TTC549 (cell line): ENCODE data around the gene NIF3L1.
"Not testable (repeated sequence)": the region's sequence is repeated elsewhere in the genome, so short reads cannot be mapped to it uniquely, and the experiment has no call there.

Source experiments
- FAIRE-seq: peaks from 2 replicates; lab custom pipeline; 2012; peaks lifted over from hg19 to GRCh38; lab: Jason Lieb, UNC

NIF3L1 gene

GRCh38 chr2:200871151-200871550, 18.0 kb upstream of the NIF3L1 start:
- no peak for FAIRE-seq

- FAIRE-seq: no peak
Measured at GRCh38 chr2:200873560-200873959, 15.6 kb upstream of the NIF3L1 start.

GRCh38 chr2:200877443-200877842, 11.7 kb upstream of the NIF3L1 start:
- FAIRE-seq: no peak

- FAIRE-seq: no peak
Measured at GRCh38 chr2:200878289-200878880, 10.8 kb upstream of the NIF3L1 start.

GRCh38 chr2:200881715-200882249, 7.4 kb upstream of the NIF3L1 start:
- FAIRE-seq: not testable (repeated sequence)

GRCh38 chr2:200899482-200899881, 10.3 kb downstream of the NIF3L1 start:
- FAIRE-seq: no peak

- FAIRE-seq: peak; percentile 96
Measured at GRCh38 chr2:200901459-200902072, 12.4 kb downstream of the NIF3L1 start.

GRCh38 chr2:200905618-200906296, 16.6 kb downstream of the NIF3L1 start:
- FAIRE-seq: peak; percentile 81

- FAIRE-seq: no peak
Measured at GRCh38 chr2:200909958-200910357, 20.8 kb downstream of the NIF3L1 start.

GRCh38 chr2:200913654-200914053, 24.5 kb downstream of the NIF3L1 start:
- no peak for FAIRE-seq

- FAIRE-seq: no peak
Measured at GRCh38 chr2:200922439-200922838, 33.3 kb downstream of the NIF3L1 start.

- FAIRE-seq: no peak
Measured at GRCh38 chr2:200929334-200930249, 40.4 kb downstream of the NIF3L1 start.

GRCh38 chr2:200930947-200931626, 41.9 kb downstream of the NIF3L1 start:
- FAIRE-seq: peak; percentile 79

GRCh38 chr2:200939832-200940231, 50.7 kb downstream of the NIF3L1 start:
- FAIRE-seq: no peak

- no peak for FAIRE-seq
Measured at GRCh38 chr2:200943527-200944105, 54.4 kb downstream of the NIF3L1 start.

GRCh38 chr2:200944467-200945394, 55.6 kb downstream of the NIF3L1 start:
- no peak for FAIRE-seq

GRCh38 chr2:200945395-200945729, 56.2 kb downstream of the NIF3L1 start:
- no peak for FAIRE-seq

GRCh38 chr2:200950378-200950777, 61.2 kb downstream of the NIF3L1 start:
- FAIRE-seq: no peak
